CD14-positive monocyte (primary cell): ENCODE measurements around the gene TSPEAR. TPM values are rescaled to one million over a fixed set of nuclear protein-coding genes. Genes with fewer than 3 reads are reported as not detected.

Experiments used
- DNase-seq, 3 donors: peaks; one replicate each; pipeline ENCODE4 v3.0.0-alpha.2; 2011 to 2022
- H2AFZ ChIP-seq: 2 replicates; pipeline ENCODE4 v1.6.0; 2012; ENCODE audit warnings: mild to moderate bottlenecking, low read depth, low read length, inconsistent platforms; ENCODE audit not compliant: insufficient read depth, poor library complexity, severe bottlenecking
- H3K27ac ChIP-seq, 2 donors: 1 replicate in 1 of 2; 2 replicates in 1 of 2; pipeline ENCODE4 v1.5.1; 2012 to 2013; ENCODE audit warnings: low read length in 2 of 2, control low read depth in 1 of 2, inconsistent platforms in 1 of 2, low read depth in 1 of 2, mild to moderate bottlenecking in 1 of 2
- H3K27me3 ChIP-seq, 2 donors: one replicate each; pipeline versions ENCODE4 v1.6.0 to v1.6.1; 2011 to 2013; ENCODE audit warnings: low read length in 2 of 2; ENCODE audit not compliant: control insufficient read depth in 2 of 2, insufficient read depth in 2 of 2
- H3K36me3 ChIP-seq, 2 donors: replicated peaks in 1 of 2; 1 replicate in 1 of 2; 2 replicates in 1 of 2; pipeline versions ENCODE4 v1.5.1 to v1.6.1; 2012 to 2013; ENCODE audit warnings: low read length in 2 of 2, control low read depth in 1 of 2, inconsistent platforms in 1 of 2, mild to moderate bottlenecking in 1 of 2; ENCODE audit not compliant: insufficient read depth in 2 of 2, control insufficient read depth in 1 of 2
- H3K4me1 ChIP-seq, 2 donors: 1 replicate in 1 of 2; 2 replicates in 1 of 2; pipeline versions ENCODE4 v1.5.1 to v1.6.1; 2012 to 2013; ENCODE audit warnings: low read length in 2 of 2, control low read depth in 1 of 2, inconsistent platforms in 1 of 2, mild to moderate bottlenecking in 1 of 2, moderate library complexity in 1 of 2; ENCODE audit not compliant: insufficient read depth in 2 of 2, control insufficient read depth in 1 of 2
- H3K4me2 ChIP-seq: replicated peaks from 2 replicates; pipeline ENCODE3; 2012; ENCODE audit warnings: low read length, moderate library complexity, mild to moderate bottlenecking; ENCODE audit not compliant: poor library complexity, severe bottlenecking; ENCODE audit errors: extremely low read depth
- H3K4me3 ChIP-seq, 3 experiments: fragments of 200-600 bp in 1 of 3; sonication (generic) in 1 of 3; replicated peaks in 1 of 3; 1 replicate in 2 of 3; 2 replicates in 1 of 3; pipeline ENCODE4 v1.5.1; 2011 to 2013; ENCODE audit warnings: low read length in 3 of 3, mild to moderate bottlenecking in 3 of 3, control low read depth in 2 of 3, low read depth in 2 of 3, inconsistent platforms in 1 of 3, moderate library complexity in 1 of 3
- H3K79me2 ChIP-seq: 2 replicates; pipeline ENCODE4 v1.6.0; 2012; ENCODE audit warnings: mild to moderate bottlenecking, control low read depth, inconsistent platforms, low read length, moderate library complexity; ENCODE audit not compliant: insufficient read depth
- H3K9ac ChIP-seq: 2 replicates; pipeline ENCODE4 v1.6.0; 2017; ENCODE audit warnings: low read length, mild to moderate bottlenecking; ENCODE audit not compliant: insufficient read depth, poor library complexity, severe bottlenecking
- H3K9me3 ChIP-seq, 2 donors: replicated peaks in 1 of 2; 1 replicate in 1 of 2; 2 replicates in 1 of 2; pipeline versions ENCODE4 v1.5.1 to v1.6.1; 2012 to 2013; ENCODE audit warnings: low read length in 2 of 2, control low read depth in 1 of 2; ENCODE audit not compliant: control insufficient read depth in 1 of 2, insufficient read depth in 1 of 2
- H4K20me1 ChIP-seq: 2 replicates; pipeline ENCODE4 v1.6.0; 2012; ENCODE audit warnings: mild to moderate bottlenecking, low read length, control low read depth, moderate library complexity; ENCODE audit not compliant: insufficient read depth
- H3K27ac Mint-ChIP-seq, 7 donors: one replicate each; pipeline ENCODE4 v1.8.0; 2020; ENCODE audit warnings: mild to moderate bottlenecking in 7 of 7, mixed read lengths in 7 of 7, moderate library complexity in 6 of 7, inconsistent platforms in 2 of 7
- H3K27me3 Mint-ChIP-seq, 3 donors: one replicate each; pipeline ENCODE4 v1.8.0; 2021 to 2022; ENCODE audit warnings: low read depth in 3 of 3, mild to moderate bottlenecking in 3 of 3, mixed read lengths in 3 of 3, moderate library complexity in 3 of 3, inconsistent platforms in 1 of 3
- H3K36me3 Mint-ChIP-seq, 2 donors: one replicate each; pipeline ENCODE4 v1.8.0; 2020; ENCODE audit warnings: mixed read lengths in 2 of 2, inconsistent platforms in 1 of 2, mild to moderate bottlenecking in 1 of 2
- H3K4me1 Mint-ChIP-seq: one replicate; pipeline ENCODE4 v1.8.0; 2020; ENCODE audit warnings: mild to moderate bottlenecking, mixed read lengths
- H3K4me3 Mint-ChIP-seq, 2 donors: one replicate each; pipeline ENCODE4 v1.8.0; 2020; ENCODE audit warnings: mild to moderate bottlenecking in 2 of 2, mixed read lengths in 2 of 2, moderate library complexity in 1 of 2
- H3K9me3 Mint-ChIP-seq, 7 donors: one replicate each; pipeline ENCODE4 v1.8.0; 2020 to 2022; ENCODE audit warnings: mixed read lengths in 7 of 7, mild to moderate bottlenecking in 6 of 7, moderate library complexity in 6 of 7, inconsistent platforms in 2 of 7
- CTCF ChIP-seq: fragments of 200-600 bp; IDR thresholded peaks from one replicate; pipeline ENCODE4 v1.8.0; 2022; ENCODE audit warnings: antibody characterized with exemption, mild to moderate bottlenecking
- WGBS: methylation state at CpG from one replicate; pipeline ENCODE4 v1.1.5; 2013; ENCODE audit warnings: missing lambda C conversion rate; ENCODE audit not compliant: insufficient coverage; 5-methylcytosine and 5-hydroxymethylcytosine counted together
- intact Hi-C, 2 donors: fragments of 100-400 bp; cut with micrococcal nuclease; formaldehyde crosslinking; loops; one replicate each; pipeline versions ENCODE4 v1.15.0 to v1.15.1; 2023
- polyA plus RNA-seq, 3 donors: library from polyadenylated mRNA; depleted of rRNA in 1 of 3; unstranded in 2 of 3; stranded (reverse) in 1 of 3; fragments of 300-500 nt in 2 of 3; fragments of >200 nt in 1 of 3; fragmentation: Illumina TruSeq in 2 of 3; gene quantifications; 1 replicate in 2 of 3; 2 replicates in 1 of 3; pipeline ENCODE4 v1.2.3, GENCODE V29; 2012 to 2021

Gene TSPEAR
- polyA plus RNA-seq, 3 donors: not detected

GRCh38 chr21:44523567-44524413 is 187.6 kb downstream of the TSPEAR start:
- 100% methylated on average over 1 of the region's 1 CpG for WGBS
- H3K4me3 ChIP-seq: no peak overlapping the region
- no peaks in the 10 kb centered on the region for H3K4me1 ChIP-seq
- no peak for DNase-seq
- H3K36me3 Mint-ChIP-seq: no peaks in the 10 kb centered on the region
- H4K20me1 ChIP-seq: no peaks in the 10 kb centered on the region
- peaks cover 9 to 17% of the 10 kb centered on the region in 2 donors for H3K9me3 ChIP-seq
- H3K4me3 Mint-ChIP-seq: no peak overlapping the region
- H3K36me3 ChIP-seq: no peaks in the 10 kb centered on the region
- no peaks in the 10 kb centered on the region for H3K27me3 ChIP-seq
- no peaks in the 10 kb centered on the region for H3K79me2 ChIP-seq
- intact Hi-C loops: no loop called here
- H3K9me3 Mint-ChIP-seq: peaks cover 0 to 6% (median 3%) of the 10 kb centered on the region in 7 donors
- no peak overlapping the region for H3K4me2 ChIP-seq
- no peaks in the 10 kb centered on the region for H3K4me1 Mint-ChIP-seq
- TF ChIP-seq CTCF: no peak
- H3K27ac ChIP-seq: no peak overlapping the region
- H3K9ac ChIP-seq: no peak overlapping the region
- no peak overlapping the region for H2AFZ ChIP-seq
- H3K27me3 Mint-ChIP-seq: peaks cover 0 to 2% (median 1%) of the 10 kb centered on the region in 3 donors
- no peak overlapping the region for H3K27ac Mint-ChIP-seq

GRCh38 chr21:44522753-44523204 is 188.6 kb downstream of the TSPEAR start:
- no peaks in the 10 kb centered on the region for H3K4me1 Mint-ChIP-seq
- Histone ChIP-seq H3K27me3 (no peaks in the 10 kb centered on the region), H3K4me2 (no peak overlapping the region), H3K36me3 (no peaks in the 10 kb centered on the region), H3K79me2 (no peaks in the 10 kb centered on the region), H3K9me3 (peaks cover 9 to 17% of the 10 kb centered on the region in 2 donors), H4K20me1 (no peaks in the 10 kb centered on the region), H3K4me3 (no peak overlapping the region), H2AFZ (no peak overlapping the region), H3K9ac (no peak overlapping the region), H3K27ac (no peak overlapping the region), H3K4me1 (no peaks in the 10 kb centered on the region)
- peaks cover 0 to 10% (median 3%) of the 10 kb centered on the region in 7 donors for H3K9me3 Mint-ChIP-seq
- intact Hi-C loops: no loop called here
- no peak for TF ChIP-seq CTCF
- H3K27ac Mint-ChIP-seq: no peak overlapping the region
- H3K36me3 Mint-ChIP-seq: no peaks in the 10 kb centered on the region
- 80% methylated on average over 1 of the region's 1 CpG for WGBS
- peaks cover 0 to 6% (median 1%) of the 10 kb centered on the region in 3 donors for H3K27me3 Mint-ChIP-seq
- DNase-seq: no peak
- no peak overlapping the region for H3K4me3 Mint-ChIP-seq
